HG03064 (cell line): Measurements from ENCODE around the gene SPATA2.

Experiments
- ATAC-seq: cut with Tn5 transposase; IDR thresholded peaks from one replicate; pipeline ENCODE4 v1.9.1; 2021; ENCODE audit warnings: low read depth; ENCODE audit not compliant: unreplicated experiment

Gene SPATA2

GRCh38 chr20:49936153-49937026 lies 21.1 kb upstream of the SPATA2 start, which contains the start of gene RNF114:
TSS of gene RNF114 (plus strand) at chr20:49936397. CDS start at chr20:49936413, 16 bp downstream.
- ATAC-seq = peak; percentile 50

DNA sequence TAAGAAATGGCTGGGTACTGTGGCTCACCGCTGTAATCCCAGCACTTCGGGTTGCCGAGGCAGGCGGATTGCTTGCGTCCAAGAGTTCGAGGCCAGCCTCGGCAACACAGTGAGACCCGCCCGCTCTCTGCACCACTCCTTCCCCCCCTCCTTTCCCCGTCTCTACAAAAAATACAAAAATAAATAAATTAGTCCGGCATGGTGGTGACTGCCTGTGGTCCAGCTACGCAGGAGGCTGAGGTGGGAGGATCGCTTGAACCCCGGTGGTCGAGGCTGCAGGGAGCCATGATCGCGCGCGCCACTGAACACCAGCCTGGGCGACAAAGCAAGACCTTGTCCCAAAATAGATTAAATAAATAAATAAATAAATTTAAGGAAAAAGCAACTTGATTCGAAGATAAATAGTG lies 20.4 kb upstream of the SPATA2 start:
- no peak for ATAC-seq

DNA sequence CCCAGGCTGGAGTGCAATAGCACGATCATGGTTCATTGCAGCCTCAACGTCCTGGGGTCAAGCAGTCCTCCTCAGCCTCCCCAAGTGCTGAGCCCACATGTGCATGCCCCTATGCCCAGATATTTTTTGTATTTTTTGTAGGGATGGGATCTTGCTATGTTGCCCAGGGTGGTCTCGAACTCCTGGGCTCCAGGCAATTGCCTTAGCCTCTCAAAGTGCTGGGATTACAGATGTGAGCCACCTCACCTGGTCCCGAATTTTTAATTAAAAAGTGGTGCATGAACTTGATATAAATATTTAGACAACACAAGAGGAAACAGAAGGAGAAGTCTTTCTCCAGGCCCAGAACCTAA lies 13.8 kb upstream of the SPATA2 start:
- no peak for ATAC-seq

- ATAC-seq = no peak
These were observed 13.2 kb upstream of the SPATA2 start for GRCh38 chr20:49928411-49929141.

DNA sequence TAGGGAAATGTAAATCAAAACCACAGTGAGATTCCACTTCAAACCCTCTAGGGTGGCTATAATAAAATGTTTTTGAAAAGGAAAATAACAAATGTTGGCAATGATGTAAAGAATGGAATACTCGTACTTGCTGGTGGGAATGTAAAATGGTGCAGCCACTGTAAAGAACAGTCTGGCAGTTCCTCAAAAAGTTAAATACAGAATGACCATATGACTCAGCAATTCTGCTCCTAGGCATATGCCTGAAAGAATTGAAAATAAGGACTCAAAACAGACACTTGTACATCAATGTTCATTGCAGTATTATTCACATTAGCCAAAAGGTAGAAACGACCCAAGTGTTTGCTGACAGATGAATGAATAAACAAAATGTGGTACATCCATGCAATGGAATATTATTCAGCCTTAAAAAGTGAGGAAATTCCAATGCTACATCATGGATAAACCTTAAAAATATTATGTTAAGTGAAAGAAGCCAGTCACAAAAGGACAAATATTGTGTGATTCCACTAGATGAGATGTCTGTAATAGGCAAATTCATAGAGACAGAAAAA lies 10.6 kb upstream of the SPATA2 start:
- no peak for ATAC-seq

- ATAC-seq = no peak
These were observed 8.9 kb upstream of the SPATA2 start for GRCh38 chr20:49924247-49924646.

- no peak for ATAC-seq
These were observed 4.1 kb upstream of the SPATA2 start for GRCh38 chr20:49919461-49919860.

DNA sequence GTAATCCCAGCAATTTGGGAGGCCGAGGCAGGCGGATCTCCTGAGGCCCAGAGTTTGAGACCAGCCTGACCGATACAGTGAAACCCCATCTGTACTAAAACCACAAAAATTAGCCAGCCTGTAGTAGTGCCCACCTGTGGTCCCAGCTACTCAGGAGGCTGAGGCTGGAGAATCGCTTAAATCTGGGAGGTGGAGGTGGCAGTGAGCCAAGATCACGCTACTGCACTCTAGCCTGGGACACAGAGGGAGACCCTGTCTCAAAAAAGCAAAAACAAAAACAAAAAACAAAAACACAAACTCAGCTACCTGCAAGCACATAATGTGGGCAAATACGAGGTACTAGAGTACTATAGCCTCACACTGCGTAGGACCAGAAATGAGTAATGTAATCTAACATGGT lies 3.7 kb upstream of the SPATA2 start:
- no peak for ATAC-seq

DNA sequence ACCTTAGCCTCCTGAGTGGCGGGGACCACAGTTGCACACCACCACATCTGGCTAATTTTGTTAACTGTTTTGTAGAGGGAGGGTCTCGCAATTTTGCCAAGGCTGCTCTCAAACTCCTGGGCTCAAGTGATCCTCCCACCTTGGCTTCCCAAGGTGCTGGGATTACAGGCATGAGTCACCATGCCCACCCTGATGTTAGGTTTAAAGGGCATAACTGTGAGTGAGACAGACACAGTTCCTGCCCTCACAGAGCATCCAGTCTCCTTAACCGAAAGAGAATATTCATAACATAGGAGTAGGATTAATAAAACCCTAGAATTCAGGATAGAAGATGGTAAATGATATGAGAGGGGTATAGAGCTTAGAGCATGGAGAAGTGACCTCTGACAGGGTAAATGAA lies 3.1 kb upstream of the SPATA2 start:
- ATAC-seq = no peak

GRCh38 chr20:49916146-49917002 lies 1.0 kb upstream of the SPATA2 start:
- ATAC-seq = no peak

DNA sequence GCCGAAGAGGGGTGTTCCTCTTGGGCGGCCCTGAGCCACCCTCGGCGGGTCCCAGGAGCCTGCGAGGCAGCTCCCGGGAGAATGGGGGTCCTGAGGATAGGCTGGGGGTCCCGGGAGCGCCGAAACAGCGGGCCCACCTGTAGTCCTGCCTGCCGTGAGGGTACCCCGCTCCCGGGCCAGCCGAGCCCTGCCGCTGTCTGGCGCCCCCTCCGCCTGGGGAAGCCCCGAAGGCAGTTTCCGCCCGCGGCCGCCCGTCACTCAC lies 280 bp downstream of the SPATA2 start:
- peak; percentile 31 for ATAC-seq

DNA sequence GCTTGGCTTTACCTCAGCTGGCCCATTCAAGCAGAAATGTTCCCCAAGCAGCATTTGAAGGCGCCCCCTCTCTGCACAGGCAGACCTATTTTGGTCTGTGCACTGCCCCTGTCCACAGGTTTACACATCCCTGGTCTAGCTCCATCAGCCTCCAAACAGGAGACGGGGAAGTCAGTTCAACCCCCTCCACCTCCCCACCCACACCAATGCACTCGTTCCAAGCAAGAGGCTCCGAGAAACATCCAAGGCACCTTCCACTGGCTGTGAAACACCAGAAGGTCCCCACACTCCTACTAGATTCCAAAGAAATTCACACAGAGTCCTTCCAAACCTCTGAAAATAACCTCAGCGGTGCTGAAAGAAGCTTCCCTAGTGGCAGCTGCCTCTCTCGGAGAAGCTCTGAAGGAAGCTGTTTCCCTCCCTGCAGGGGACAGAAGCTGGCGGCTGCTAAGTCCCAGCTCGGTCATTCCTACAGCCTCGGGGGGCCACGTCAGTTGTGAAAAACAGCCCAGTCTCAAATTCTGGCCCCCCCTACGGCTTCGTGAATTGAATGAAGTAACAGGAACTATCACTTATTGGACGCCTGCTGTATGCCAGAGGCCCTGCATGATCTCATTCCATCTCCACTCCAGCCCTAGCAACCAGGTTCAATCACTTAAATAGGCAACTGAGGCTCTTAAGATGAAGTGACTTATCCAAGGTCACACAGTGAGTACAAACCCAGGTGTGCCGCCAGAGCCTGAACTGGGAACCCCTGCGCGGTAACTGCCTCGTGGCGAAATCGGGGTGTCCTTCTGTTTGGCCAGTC lies 815 bp downstream of the SPATA2 start:
- peak; percentile 20 for ATAC-seq

- ATAC-seq = no peak
These were observed 1.8 kb downstream of the SPATA2 start for GRCh38 chr20:49913399-49914047.

DNA sequence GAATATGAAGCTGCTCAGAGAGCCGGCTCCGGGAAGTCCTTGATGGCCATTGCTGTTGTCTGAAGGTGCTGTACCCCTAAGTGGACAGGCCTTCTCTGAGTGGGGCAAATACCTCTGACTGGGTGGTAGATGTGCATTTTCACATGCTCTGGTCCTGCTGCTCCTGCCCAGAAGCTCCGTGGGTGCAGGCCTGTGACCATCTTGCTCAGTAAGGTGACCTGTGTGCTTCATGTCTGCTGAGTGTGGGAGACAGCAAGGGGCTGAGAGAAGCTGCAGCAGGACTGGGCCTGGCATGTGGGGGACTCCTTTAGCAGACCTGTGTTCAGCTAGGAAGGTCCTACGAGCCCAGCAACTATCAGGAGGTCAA lies 5.0 kb downstream of the SPATA2 start:
- no peak for ATAC-seq

- ATAC-seq = no peak
These were observed 5.6 kb downstream of the SPATA2 start for GRCh38 chr20:49909499-49910339.

DNA sequence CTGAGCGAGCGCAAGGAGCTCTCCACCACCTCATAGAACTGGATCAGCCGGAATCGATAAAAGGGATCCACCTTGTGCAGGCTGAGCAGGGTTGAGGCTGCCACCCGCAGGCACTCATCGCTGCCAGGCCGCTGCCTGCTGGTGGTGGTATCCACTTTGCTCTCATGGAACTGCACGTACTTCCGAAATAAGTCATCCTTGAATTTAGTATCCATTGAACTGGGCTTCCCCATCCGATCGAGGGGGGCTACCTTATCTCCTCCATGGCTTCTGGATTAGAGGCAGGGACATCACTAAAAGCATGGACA lies 7.1 kb downstream of the SPATA2 start:
- ATAC-seq = no peak

- no peak for ATAC-seq
These were observed 7.7 kb downstream of the SPATA2 start for GRCh38 chr20:49907405-49908257.

GRCh38 chr20:49906615-49907154 lies 8.6 kb downstream of the SPATA2 start:
- no peak for ATAC-seq
